ENCODE data around the gene LENG8.
"Not testable (repeated sequence)": the region's sequence is repeated elsewhere in the genome, so short reads cannot be mapped to it uniquely, and the experiment has no call there.

DNA sequence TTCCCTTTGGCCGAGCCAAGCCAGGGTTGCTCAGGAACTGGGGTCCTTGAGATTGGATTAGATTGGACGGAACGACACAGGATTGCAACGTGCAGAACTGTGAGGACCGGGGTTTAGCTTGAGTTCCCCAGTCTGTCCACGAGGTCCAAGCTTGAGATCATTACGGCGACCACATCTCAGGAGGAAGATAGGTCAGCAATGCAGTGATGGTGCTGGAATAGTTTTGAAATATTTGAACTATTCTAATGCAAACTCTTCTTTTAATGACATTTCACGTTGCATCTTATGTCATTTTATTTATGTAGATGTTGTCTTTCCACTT is 49.4 kb downstream of the LENG8 start:
- TF ChIP-seq CEBPB (IDR thresholded peaks at IDR 0.05; ENCODE audit: borderline replicate concordance in 1 of 2, low read depth in 2 of 2, low read length in 2 of 2); POLR2A (IDR thresholded peaks at IDR 0.05; ENCODE audit: low read depth, low read length); POLR2AphosphoS5 (IDR thresholded peaks at IDR 0.05; ENCODE audit: low read length): not testable (repeated sequence)
- TF ChIP-seq, protein P1, sequence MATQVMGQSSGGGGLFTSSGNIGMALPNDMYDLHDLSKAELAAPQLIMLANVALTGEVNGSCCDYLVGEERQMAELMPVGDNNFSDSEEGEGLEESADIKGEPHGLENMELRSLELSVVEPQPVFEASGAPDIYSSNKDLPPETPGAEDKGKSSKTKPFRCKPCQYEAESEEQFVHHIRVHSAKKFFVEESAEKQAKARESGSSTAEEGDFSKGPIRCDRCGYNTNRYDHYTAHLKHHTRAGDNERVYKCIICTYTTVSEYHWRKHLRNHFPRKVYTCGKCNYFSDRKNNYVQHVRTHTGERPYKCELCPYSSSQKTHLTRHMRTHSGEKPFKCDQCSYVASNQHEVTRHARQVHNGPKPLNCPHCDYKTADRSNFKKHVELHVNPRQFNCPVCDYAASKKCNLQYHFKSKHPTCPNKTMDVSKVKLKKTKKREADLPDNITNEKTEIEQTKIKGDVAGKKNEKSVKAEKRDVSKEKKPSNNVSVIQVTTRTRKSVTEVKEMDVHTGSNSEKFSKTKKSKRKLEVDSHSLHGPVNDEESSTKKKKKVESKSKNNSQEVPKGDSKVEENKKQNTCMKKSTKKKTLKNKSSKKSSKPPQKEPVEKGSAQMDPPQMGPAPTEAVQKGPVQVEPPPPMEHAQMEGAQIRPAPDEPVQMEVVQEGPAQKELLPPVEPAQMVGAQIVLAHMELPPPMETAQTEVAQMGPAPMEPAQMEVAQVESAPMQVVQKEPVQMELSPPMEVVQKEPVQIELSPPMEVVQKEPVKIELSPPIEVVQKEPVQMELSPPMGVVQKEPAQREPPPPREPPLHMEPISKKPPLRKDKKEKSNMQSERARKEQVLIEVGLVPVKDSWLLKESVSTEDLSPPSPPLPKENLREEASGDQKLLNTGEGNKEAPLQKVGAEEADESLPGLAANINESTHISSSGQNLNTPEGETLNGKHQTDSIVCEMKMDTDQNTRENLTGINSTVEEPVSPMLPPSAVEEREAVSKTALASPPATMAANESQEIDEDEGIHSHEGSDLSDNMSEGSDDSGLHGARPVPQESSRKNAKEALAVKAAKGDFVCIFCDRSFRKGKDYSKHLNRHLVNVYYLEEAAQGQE (IDR thresholded peaks at IDR 0.05; ENCODE audit: low read depth, low read length): not testable (repeated sequence)
- TF ChIP-seq, protein P2, sequence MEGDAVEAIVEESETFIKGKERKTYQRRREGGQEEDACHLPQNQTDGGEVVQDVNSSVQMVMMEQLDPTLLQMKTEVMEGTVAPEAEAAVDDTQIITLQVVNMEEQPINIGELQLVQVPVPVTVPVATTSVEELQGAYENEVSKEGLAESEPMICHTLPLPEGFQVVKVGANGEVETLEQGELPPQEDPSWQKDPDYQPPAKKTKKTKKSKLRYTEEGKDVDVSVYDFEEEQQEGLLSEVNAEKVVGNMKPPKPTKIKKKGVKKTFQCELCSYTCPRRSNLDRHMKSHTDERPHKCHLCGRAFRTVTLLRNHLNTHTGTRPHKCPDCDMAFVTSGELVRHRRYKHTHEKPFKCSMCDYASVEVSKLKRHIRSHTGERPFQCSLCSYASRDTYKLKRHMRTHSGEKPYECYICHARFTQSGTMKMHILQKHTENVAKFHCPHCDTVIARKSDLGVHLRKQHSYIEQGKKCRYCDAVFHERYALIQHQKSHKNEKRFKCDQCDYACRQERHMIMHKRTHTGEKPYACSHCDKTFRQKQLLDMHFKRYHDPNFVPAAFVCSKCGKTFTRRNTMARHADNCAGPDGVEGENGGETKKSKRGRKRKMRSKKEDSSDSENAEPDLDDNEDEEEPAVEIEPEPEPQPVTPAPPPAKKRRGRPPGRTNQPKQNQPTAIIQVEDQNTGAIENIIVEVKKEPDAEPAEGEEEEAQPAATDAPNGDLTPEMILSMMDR (IDR thresholded peaks at IDR 0.05 in 2 of 3, conservative IDR thresholded peaks at IDR 0.05 in 1 of 3; ENCODE audit: control insufficient read depth in 2 of 3, extremely low read depth in 1 of 3, insufficient read depth in 1 of 3, low read depth in 3 of 3, low read length in 3 of 3): not testable (repeated sequence)
- TF ChIP-seq, protein P3, sequence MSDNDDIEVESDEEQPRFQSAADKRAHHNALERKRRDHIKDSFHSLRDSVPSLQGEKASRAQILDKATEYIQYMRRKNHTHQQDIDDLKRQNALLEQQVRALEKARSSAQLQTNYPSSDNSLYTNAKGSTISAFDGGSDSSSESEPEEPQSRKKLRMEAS (IDR thresholded peaks at IDR 0.05; ENCODE audit: low read depth, low read length): not testable (repeated sequence)

Data from GM12878 (cell line).